Neuron (in vitro differentiated cells): ENCODE measurements around the gene THSD7B.

Source experiments
- H2AFZ ChIP-seq: one replicate; pipeline ENCODE4 v1.6.1; 2013; ENCODE audit warnings: low read depth, mild to moderate bottlenecking, inconsistent platforms, low read length, moderate library complexity
- H3K27me3 ChIP-seq: one replicate; pipeline ENCODE4 v1.6.1; 2013; ENCODE audit warnings: low read length; ENCODE audit not compliant: insufficient read depth
- H3K36me3 ChIP-seq: one replicate; pipeline ENCODE4 v1.6.1; 2013; ENCODE audit warnings: low read length; ENCODE audit not compliant: insufficient read depth
- H3K4me1 ChIP-seq: one replicate; pipeline ENCODE4 v1.6.1; 2013; ENCODE audit warnings: low read length; ENCODE audit not compliant: insufficient read depth
- H3K4me3 ChIP-seq: 2 replicates; pipeline ENCODE4 v1.5.1; 2013; ENCODE audit warnings: mild to moderate bottlenecking, low read length, moderate library complexity
- H3K9me3 ChIP-seq: one replicate; pipeline ENCODE4 v1.6.1; 2013; ENCODE audit warnings: low read length

THSD7B gene

DNA sequence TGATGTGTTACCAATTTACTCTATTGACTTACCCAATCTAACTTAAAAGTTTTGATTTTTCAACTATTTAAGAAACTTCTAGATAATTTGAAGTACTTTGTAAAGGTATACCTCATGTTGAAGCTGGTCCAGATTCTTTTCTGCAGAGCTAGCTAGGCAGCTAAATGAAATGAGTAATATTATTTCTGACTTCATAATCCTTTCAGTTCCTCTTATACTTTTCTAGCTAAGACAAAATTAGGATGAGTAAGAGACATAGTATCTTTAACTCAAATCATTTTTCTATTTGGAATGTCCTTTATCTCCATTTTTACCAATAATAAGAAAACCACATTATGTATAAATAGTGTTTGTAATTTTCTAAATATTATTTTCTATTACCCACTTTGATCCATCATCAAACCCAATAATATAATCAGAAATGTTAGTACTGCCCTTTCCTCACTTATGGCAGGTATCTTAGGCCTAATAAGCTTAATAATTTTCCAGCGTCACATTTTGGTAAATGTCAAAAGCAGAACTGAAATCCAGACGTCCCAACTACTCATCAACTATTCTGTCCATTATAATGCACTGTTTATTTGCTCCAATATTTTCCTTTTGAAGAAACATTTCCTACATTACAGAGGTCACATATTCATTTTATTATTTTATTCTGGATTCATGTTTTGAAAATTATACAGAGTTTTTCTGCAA, 456.6 kb downstream of the THSD7B start:
- Histone ChIP-seq H3K4me3 (no peak overlapping the region), H3K9me3 (no peaks in the 10 kb centered on the region), H3K4me1 (no peaks in the 10 kb centered on the region), H3K27me3 (no peaks in the 10 kb centered on the region), H2AFZ (no peak overlapping the region), H3K36me3 (no peaks in the 10 kb centered on the region)

DNA sequence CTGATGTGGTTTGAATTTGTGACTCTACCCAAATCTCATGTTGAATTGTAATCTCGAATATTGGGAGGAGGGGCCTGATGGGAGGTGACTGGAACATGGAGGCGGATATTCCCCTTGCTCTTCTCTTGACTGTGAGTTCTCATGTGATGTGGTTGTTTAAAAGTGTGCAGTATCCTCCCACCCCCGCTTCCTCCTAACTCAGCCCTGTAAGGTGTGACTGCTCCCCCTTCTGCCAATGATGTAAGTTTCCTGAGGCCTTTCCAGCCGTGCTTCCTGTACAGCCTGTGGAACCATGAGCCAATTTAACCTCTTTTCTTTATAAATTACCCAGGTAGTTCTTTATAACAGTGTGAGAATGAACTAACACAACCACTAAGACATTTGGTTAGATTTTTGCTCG, 458.4 kb downstream of the THSD7B start:
- Histone ChIP-seq H3K36me3 (no peaks in the 10 kb centered on the region), H3K4me3 (no peak overlapping the region), H3K27me3 (no peaks in the 10 kb centered on the region), H2AFZ (no peak overlapping the region), H3K4me1 (no peaks in the 10 kb centered on the region), H3K9me3 (no peaks in the 10 kb centered on the region)

DNA sequence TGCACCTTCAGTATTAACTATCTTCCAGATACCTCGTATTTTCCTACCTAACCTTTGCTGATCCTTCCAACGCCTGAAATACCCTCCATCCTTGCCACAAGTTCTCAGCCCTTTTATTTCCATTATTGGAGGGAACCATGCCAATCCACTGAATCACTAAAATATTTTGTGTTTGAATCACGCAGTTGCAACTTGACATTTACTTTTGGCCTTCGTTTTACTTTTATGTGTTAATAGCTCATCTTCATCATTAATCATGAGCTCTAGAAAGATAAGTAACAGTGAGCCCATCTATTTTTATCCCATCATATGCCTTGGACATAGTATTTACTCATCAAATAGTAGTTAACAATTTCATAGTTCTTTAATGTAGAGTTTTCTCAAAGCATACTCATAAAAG, 463.2 kb downstream of the THSD7B start:
- no peaks in the 10 kb centered on the region for H3K27me3 ChIP-seq
- H3K4me1 ChIP-seq = no peaks in the 10 kb centered on the region
- no peak overlapping the region for H3K4me3 ChIP-seq
- no peaks in the 10 kb centered on the region for H3K36me3 ChIP-seq
- no peak overlapping the region for H2AFZ ChIP-seq
- H3K9me3 ChIP-seq = no peaks in the 10 kb centered on the region

DNA sequence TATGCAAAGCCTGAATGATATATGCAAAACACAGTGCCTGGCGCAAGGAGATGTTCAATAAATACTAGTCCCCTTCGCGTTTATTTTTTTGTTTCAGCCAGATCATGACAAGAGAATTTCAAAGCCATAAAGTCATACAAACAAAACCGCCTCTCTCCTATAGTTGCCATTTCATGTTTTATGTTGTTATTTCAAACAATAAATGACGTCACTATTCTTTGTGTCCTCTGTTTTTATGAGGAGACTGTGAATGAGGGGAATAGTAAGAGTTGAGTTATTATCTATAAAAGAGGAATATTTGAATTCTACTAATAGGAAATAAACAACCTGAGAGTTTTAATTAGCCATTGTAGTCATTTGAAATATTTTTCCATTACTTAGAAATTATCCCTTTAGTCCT, 464.5 kb downstream of the THSD7B start:
- Histone ChIP-seq H3K4me1 (no peaks in the 10 kb centered on the region), H2AFZ (no peak overlapping the region), H3K36me3 (no peaks in the 10 kb centered on the region), H3K9me3 (no peaks in the 10 kb centered on the region), H3K4me3 (no peak overlapping the region), H3K27me3 (no peaks in the 10 kb centered on the region)

DNA sequence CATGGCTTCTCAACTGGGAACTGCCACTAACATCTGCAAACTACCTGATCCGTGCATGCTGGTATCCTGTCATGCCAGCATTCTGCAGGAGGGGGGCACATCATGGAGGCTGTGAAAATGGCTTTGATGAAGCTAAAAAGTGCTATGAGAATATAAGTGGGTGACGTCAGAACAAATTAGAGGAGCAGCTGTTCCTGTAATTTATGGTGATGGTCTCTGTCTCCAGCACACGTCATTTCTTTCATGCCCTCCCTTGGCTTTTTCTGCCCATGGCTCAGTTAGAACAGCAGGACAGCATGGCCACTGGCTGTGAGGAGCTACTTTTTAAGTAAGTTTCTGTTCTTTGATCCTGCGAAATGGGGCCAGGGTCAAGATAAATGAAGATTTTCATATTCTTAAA, 466.3 kb downstream of the THSD7B start:
- Histone ChIP-seq H3K27me3 (no peaks in the 10 kb centered on the region), H3K4me1 (no peaks in the 10 kb centered on the region), H3K9me3 (no peaks in the 10 kb centered on the region), H3K4me3 (no peak overlapping the region), H3K36me3 (no peaks in the 10 kb centered on the region), H2AFZ (no peak overlapping the region)

DNA sequence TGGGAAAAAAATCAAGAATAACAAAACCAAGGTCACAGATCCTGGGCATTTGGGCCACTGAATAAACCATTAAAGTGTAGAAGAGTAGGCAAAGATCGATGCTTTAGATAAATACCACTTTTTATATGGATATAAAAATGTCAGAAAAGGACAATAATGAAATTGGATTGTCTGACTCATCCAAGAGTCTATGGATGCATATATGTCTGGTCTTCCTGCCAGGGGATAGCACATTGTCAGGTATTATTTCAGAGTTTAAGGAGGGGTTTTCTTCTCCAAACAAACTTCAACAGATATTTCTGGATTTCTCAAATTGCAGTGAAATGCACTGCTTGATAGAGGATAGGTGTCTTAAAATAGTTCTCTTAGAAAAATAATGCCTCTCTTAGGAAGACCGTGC, 466.7 kb downstream of the THSD7B start:
- H3K9me3 ChIP-seq = no peaks in the 10 kb centered on the region
- H3K4me3 ChIP-seq = no peak overlapping the region
- H2AFZ ChIP-seq = no peak overlapping the region
- no peaks in the 10 kb centered on the region for H3K36me3 ChIP-seq
- no peaks in the 10 kb centered on the region for H3K27me3 ChIP-seq
- no peaks in the 10 kb centered on the region for H3K4me1 ChIP-seq

DNA sequence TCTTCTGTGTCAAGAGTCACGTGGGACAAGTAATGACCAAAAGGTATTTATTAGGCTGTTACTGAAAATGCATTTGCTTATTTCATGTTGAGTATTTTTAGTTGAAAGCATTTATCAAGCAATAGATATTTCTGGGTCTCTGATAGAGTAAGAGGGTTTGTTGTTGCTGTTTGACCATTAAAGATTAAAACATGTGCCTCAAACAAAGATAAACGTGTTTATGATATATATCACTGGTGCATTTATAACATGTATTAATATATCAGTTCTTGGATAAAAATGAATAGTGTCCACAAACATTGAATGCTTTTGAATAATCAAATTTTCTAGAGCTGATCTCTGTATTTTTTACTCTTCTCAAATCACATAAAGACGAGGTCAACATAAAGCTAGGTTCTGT, 467.7 kb downstream of the THSD7B start:
- no peak overlapping the region for H2AFZ ChIP-seq
- no peak overlapping the region for H3K4me3 ChIP-seq
- no peaks in the 10 kb centered on the region for H3K27me3 ChIP-seq
- H3K4me1 ChIP-seq = no peaks in the 10 kb centered on the region
- H3K9me3 ChIP-seq = no peaks in the 10 kb centered on the region
- H3K36me3 ChIP-seq = no peaks in the 10 kb centered on the region

DNA sequence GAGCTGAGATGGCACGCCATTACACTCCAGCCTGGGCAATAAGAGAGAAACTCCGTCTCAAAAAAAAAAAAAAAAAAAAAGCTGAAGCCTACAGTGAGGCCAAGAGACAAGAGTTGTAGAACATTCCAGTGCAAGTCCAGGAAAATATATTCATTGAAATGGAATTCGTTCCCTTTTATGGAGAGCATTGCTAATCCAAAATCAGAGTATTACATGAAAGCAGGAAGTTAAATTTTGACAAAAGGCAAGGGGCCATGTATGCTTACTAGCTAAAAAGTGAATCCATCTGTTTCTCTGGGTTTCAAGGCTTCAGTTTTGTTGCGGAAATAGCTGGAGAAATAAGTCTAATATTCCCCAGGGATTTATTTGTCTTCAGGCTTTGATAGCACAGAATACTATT, 471.7 kb downstream of the THSD7B start:
- Histone ChIP-seq H3K4me1 (no peaks in the 10 kb centered on the region), H3K9me3 (no peaks in the 10 kb centered on the region), H3K36me3 (no peaks in the 10 kb centered on the region), H3K27me3 (no peaks in the 10 kb centered on the region), H2AFZ (no peak overlapping the region), H3K4me3 (no peak overlapping the region)

DNA sequence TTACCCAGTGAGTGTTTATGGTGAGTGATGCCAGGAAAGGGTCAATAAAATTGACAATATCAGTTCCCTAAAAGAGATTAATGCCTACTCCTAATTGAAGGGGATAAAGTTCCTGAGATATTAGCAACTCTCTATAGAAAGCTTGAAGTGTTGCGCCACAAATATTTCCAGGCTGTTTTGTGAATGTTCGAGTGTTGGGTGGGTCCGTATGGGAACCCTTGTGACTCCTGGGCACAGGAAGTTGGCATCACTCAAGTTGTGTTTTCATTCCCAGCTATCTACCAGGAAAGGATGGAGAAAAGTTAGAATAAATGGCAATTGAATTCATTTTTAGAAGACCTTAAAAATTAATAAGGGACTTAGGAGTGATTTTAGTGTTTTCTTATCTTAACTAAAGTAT, 472.7 kb downstream of the THSD7B start:
- H3K27me3 ChIP-seq = no peaks in the 10 kb centered on the region
- no peak overlapping the region for H3K4me3 ChIP-seq
- H3K36me3 ChIP-seq = no peaks in the 10 kb centered on the region
- no peak overlapping the region for H2AFZ ChIP-seq
- no peaks in the 10 kb centered on the region for H3K4me1 ChIP-seq
- H3K9me3 ChIP-seq = no peaks in the 10 kb centered on the region

DNA sequence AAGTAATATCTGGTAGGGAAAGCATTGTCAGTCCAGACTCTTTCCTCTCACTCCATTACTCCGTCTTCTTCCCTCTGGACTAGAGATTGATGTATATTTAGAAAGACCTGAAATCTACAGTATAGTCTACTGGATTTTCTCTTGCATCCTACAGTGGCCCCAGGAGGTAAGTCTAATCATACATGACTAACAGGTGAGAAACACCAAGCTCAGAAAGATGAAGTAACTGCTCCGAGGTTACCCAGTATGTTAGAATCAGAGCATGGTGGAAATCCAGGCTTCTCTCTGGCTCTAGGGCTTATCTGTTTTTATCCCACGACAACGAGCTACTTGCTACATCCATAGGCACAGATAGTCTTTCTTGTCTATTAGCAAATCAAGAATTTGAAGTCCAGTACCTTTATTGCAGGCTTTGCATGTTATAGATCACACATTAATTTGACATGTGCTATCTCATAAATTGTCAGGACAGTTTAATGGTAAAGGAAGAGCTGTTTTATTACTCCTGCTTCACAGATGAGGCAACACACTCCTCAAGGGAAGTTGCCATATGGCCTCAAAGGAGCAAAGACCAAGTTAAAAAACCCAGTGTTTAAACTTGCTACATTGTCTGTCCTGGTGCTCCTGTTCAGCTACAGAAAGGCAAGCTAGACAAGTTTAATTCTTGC, 484.3 kb downstream of the THSD7B start:
- Histone ChIP-seq H3K27me3 (no peaks in the 10 kb centered on the region), H2AFZ (no peak overlapping the region), H3K36me3 (no peaks in the 10 kb centered on the region), H3K9me3 (no peaks in the 10 kb centered on the region), H3K4me3 (no peak overlapping the region), H3K4me1 (no peaks in the 10 kb centered on the region)

DNA sequence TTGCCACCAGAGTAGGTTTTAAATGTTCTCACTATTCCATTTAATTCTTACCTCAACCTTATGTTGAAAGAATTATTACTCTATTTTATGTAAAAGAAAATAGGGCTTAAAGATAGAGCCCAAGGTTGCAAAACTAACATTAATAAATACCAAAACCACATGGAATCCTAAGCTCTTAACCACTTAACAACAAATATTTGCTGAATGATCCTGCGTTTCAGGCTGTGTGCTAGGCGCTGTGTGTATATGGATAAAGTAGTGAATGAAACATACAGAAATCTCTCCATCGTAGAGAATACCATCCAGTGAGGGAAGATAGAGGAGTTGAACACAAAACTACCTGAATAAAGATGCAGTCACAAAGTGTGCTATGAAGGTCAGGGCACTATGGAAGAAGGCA, 485.1 kb downstream of the THSD7B start:
- Histone ChIP-seq H3K36me3 (no peaks in the 10 kb centered on the region), H3K4me3 (no peak overlapping the region), H3K27me3 (no peaks in the 10 kb centered on the region), H3K9me3 (no peaks in the 10 kb centered on the region), H2AFZ (no peak overlapping the region), H3K4me1 (no peaks in the 10 kb centered on the region)

DNA sequence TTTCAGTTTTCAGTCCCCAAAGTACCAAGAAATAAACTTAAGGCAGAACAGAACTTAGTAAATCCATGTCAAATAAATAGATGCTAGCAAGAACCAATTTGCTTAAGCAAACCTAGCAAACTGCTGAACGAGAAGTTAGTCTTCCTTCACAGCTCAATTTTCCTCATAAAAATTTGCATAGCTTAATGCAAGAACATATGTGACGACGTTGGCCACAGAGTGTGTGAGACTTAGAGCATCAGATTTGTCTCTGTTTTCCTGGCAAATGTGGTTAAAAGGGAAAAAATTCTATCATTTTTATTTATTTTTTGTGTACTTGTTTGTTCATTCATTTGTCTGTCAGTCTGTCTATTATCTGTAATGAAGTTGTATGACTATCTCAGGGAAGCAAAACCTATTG, 485.7 kb downstream of the THSD7B start:
- Histone ChIP-seq H2AFZ (no peak overlapping the region), H3K27me3 (no peaks in the 10 kb centered on the region), H3K36me3 (no peaks in the 10 kb centered on the region), H3K9me3 (no peaks in the 10 kb centered on the region), H3K4me3 (no peak overlapping the region), H3K4me1 (no peaks in the 10 kb centered on the region)

DNA sequence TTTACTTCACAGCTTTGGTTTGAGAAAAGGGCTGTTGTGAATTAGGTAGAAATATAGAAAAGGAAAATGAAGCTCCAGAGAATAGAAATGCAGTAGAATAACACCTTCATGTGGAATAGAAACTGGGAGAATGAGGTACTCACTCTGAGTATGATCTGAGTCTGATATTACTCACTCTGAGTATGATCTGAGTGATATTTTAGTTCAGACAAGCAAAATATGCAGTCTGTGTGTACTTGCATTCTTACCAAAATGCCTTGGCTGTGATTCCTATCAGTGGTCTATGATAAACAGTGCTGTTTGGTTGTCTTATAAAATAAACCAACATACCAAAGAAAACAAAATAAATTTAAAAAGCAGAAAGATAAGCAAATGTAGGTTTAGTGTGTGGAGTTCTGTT, 487.6 kb downstream of the THSD7B start:
- no peak overlapping the region for H2AFZ ChIP-seq
- H3K36me3 ChIP-seq = no peaks in the 10 kb centered on the region
- no peak overlapping the region for H3K4me3 ChIP-seq
- H3K27me3 ChIP-seq = no peaks in the 10 kb centered on the region
- H3K9me3 ChIP-seq = no peaks in the 10 kb centered on the region
- H3K4me1 ChIP-seq = no peaks in the 10 kb centered on the region

DNA sequence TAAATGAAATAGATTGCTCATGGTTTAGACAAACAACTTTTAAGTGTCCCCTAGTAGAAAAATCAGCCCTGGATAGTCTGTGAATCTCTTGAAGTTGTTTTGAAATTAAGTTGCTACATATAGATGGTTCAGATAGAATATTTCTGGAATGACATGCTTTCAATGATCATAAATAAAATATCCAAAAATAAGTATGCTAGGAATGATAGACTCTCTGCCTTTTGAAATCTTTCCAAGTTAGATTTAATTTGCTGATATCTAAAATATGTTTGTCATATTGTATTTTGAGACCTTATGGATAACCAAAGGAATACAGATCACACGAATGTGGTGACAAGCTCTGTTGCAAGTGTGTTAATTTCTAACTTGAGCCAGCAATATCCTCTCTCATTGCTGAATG, 488.7 kb downstream of the THSD7B start:
- no peaks in the 10 kb centered on the region for H3K36me3 ChIP-seq
- H3K9me3 ChIP-seq = no peaks in the 10 kb centered on the region
- H2AFZ ChIP-seq = no peak overlapping the region
- H3K27me3 ChIP-seq = no peaks in the 10 kb centered on the region
- H3K4me3 ChIP-seq = no peak overlapping the region
- H3K4me1 ChIP-seq = no peaks in the 10 kb centered on the region
